Measurements from ENCODE around the gene PRPF8.

- TF ChIP-seq CTCF (IDR thresholded peaks at IDR 0.05; ENCODE audit: insufficient read depth, low read depth, low read length) (no peak), EZH2 (IDR thresholded peaks at IDR 0.05; ENCODE audit: insufficient read depth, low read length) (no peak)
These were observed 41.2 kb upstream of the PRPF8 start for GRCh38 chr17:1725642-1726511.

Measured in astrocyte (in vitro differentiated cells and primary cell).